GM12891 (cell line): ENCODE measurements around the gene MIOX.

ENCODE experiments used
- PAX5 ChIP-seq: IDR thresholded peaks from 2 replicates; pipeline ENCODE4 v1.6.1; 2011; ENCODE audit warnings: low read length, moderate library complexity, mild to moderate bottlenecking; ENCODE audit not compliant: insufficient read depth, severe bottlenecking
- POLR2A ChIP-seq: IDR thresholded peaks from 2 replicates; pipeline ENCODE4 v1.6.1; 2011; ENCODE audit warnings: low read depth, low read length, control low read depth
- POLR2AphosphoS5 ChIP-seq: IDR thresholded peaks from 2 replicates; pipeline ENCODE4 v1.6.1; 2011; ENCODE audit warnings: low read depth, low read length, control low read depth
- POU2F2 ChIP-seq: IDR thresholded peaks from 2 replicates; pipeline ENCODE4 v1.6.1; 2011; ENCODE audit warnings: low read depth, mild to moderate bottlenecking, control low read depth, low read length, moderate library complexity
- SPI1 ChIP-seq: IDR thresholded peaks from 2 replicates; pipeline ENCODE4 v1.6.1; 2011; ENCODE audit warnings: low read depth, low read length, control low read depth
- TAF1 ChIP-seq: IDR thresholded peaks from 2 replicates; pipeline ENCODE4 v1.6.1; 2011; ENCODE audit warnings: low read depth, low read length, control low read depth

- TF ChIP-seq POLR2A (no peak), POLR2AphosphoS5 (no peak), POU2F2 (no peak), SPI1 (no peak), TAF1 (no peak), PAX5 (no peak)
Measured at GRCh38 chr22:50525858-50526107, 39.1 kb downstream of the MIOX start.
